ENCODE results near the gene SORL1. TPM values are rescaled to one million over a fixed set of nuclear protein-coding genes. Genes with fewer than 3 reads are reported as not detected.

The SORL1 gene
- total RNA-seq, 1 experiment from 2014 or later: 0.05 TPM

Other genes with a start within 250 kb of the SORL1 start
- gene SC5D, start 159.5 kb upstream of the SORL1 start, total RNA-seq (2014; rRNA removed; shearing (Covaris generic)): 17.7 and 22.0 TPM in 2 replicates

Data from SJSA1 (cell line).